Body of pancreas (tissue), 4 donors: ENCODE data around the gene NDP. TPM values are rescaled to one million over a fixed set of nuclear protein-coding genes. Genes with fewer than 3 reads are reported as not detected.
A peak's percentile ranks its signal among the peaks of the same experiment; 100 is the strongest.

Experiments used
- ATAC-seq: fragments of 150-250 bp; one replicate; pipeline ENCODE4 v1.9.1; 2016
- DNase-seq, 4 donors: peaks; one replicate each; pipeline ENCODE4 v3.0.0-alpha.2; 2019
- H3K27ac ChIP-seq, 4 donors: fragments of 200-600 bp; sonication (generic); 1 replicate in 3 of 4; 2 replicates in 1 of 4; pipeline versions ENCODE4 v1.5.1 to v1.6.1; 2016 to 2019; ENCODE audit warnings: mild to moderate bottlenecking in 1 of 4, mixed read lengths in 1 of 4, moderate library complexity in 1 of 4
- H3K27me3 ChIP-seq, 2 donors: fragments of 200-600 bp; sonication (generic); one replicate each; pipeline ENCODE4 v1.6.0; 2016; ENCODE audit warnings: mild to moderate bottlenecking in 1 of 2
- H3K36me3 ChIP-seq, 2 donors: fragments of 200-600 bp; sonication (generic); replicated peaks in 1 of 2; 2 replicates each; pipeline ENCODE4 v1.5.1; 2016; ENCODE audit warnings: low read depth in 2 of 2; ENCODE audit not compliant: insufficient read depth in 1 of 2
- H3K4me1 ChIP-seq: fragments of 200-600 bp; sonication (generic); one replicate; pipeline ENCODE4 v1.6.0; 2016
- H3K4me3 ChIP-seq, 2 donors: fragments of 200-600 bp; sonication (generic); 1 replicate in 1 of 2; 2 replicates in 1 of 2; pipeline ENCODE4 v1.5.1; 2016 to 2019
- H3K9me3 ChIP-seq, 3 donors: fragments of 200-600 bp; sonication (generic); 1 replicate in 2 of 3; 2 replicates in 1 of 3; pipeline ENCODE4 v1.5.1; 2016
- CTCF ChIP-seq, 7 experiments: fragments of 450-650 bp in 4 of 7; fragments of 200-600 bp in 3 of 7; sonication (generic) in 3 of 7; IDR thresholded peaks; one replicate each; pipeline ENCODE4 v1.5.1; 2016 to 2019; ENCODE audit warnings: antibody characterized with exemption in 7 of 7
- POLR2A ChIP-seq, 3 donors: fragments of 450-650 bp; IDR thresholded peaks; one replicate each; pipeline ENCODE4 v1.6.1; 2016; ENCODE audit warnings: antibody characterized with exemption in 3 of 3, mild to moderate bottlenecking in 2 of 3
- WGBS, 2 donors: methylation state at CpG; one replicate each; pipeline ENCODE4 v1.1.5; 2017; 5-methylcytosine and 5-hydroxymethylcytosine counted together
- intact Hi-C: fragments of 100-400 bp; cut with DNase I; formaldehyde crosslinking; loops from one replicate; pipeline ENCODE4 v1.15.1; 2023
- total RNA-seq, 2 donors: library from RNA; depleted of rRNA; stranded (reverse); fragments of >200 nt; gene quantifications; one replicate each; pipeline ENCODE4 v1.1.0, GENCODE V29; 2016

The NDP gene
- not detected for total RNA-seq

GRCh38 chrX:43973249-43974099, at the start of gene NDP:
Gene NDP (minus strand): TSS chrX:43973390. CDS start chrX:43958645, 14,745 bp downstream.
- H3K9me3 ChIP-seq = no peaks in the 10 kb centered on the region
- H3K27ac ChIP-seq = no peak within 1 kb of the TSS
- WGBS, 2 donors = 5 to 10% methylated on average over 22 to 27 of the region's 28 CpGs
- no peaks in the 10 kb centered on the region for H3K27me3 ChIP-seq
- H3K4me1 ChIP-seq = peaks cover 7% of the 10 kb centered on the region
- ATAC-seq = no peak
- no peak within 1 kb of the TSS for H3K4me3 ChIP-seq
- intact Hi-C loops = no loop called here
- TF ChIP-seq CTCF (IDR thresholded peaks at IDR 0.05) (no peak), POLR2A (IDR thresholded peaks at IDR 0.05) (no peak)
- DNase-seq = no peak
- no peaks in the 10 kb centered on the region for H3K36me3 ChIP-seq

GRCh38 chrX:44022964-44023363, 49.8 kb upstream of the NDP start:
- H3K4me1 ChIP-seq = no peaks in the 10 kb centered on the region
- intact Hi-C loops = no loop called here
- H3K36me3 ChIP-seq = no peaks in the 10 kb centered on the region
- no peaks in the 10 kb centered on the region for H3K27me3 ChIP-seq
- DNase-seq = peak in 2 of 4 donors; percentile 9 to 14
- whole genome bisulfite sequencing, 2 donors = 60% methylated on average over 2 of the region's 2 CpGs; no CpG with 5 or more reads in 1 of the 2 donors
- TF ChIP-seq POLR2A (IDR thresholded peaks at IDR 0.05) (no peak), CTCF (IDR thresholded peaks at IDR 0.05) (no peak)
- ATAC-seq = no peak
- no peak overlapping the region for H3K4me3 ChIP-seq
- no peaks in the 10 kb centered on the region for H3K9me3 ChIP-seq
- H3K27ac ChIP-seq = no peak overlapping the region

GRCh38 chrX:44020693-44021092, 47.5 kb upstream of the NDP start:
- no peak for DNase-seq
- TF ChIP-seq CTCF (IDR thresholded peaks at IDR 0.05) (no peak), POLR2A (IDR thresholded peaks at IDR 0.05) (no peak)
- H3K9me3 ChIP-seq = no peaks in the 10 kb centered on the region
- no peaks in the 10 kb centered on the region for H3K27me3 ChIP-seq
- no peak overlapping the region for H3K4me3 ChIP-seq
- intact Hi-C loops = no loop called here
- WGBS, 2 donors = 77% methylated on average over 2 of the region's 2 CpGs
- no peaks in the 10 kb centered on the region for H3K36me3 ChIP-seq
- H3K4me1 ChIP-seq = no peaks in the 10 kb centered on the region
- H3K27ac ChIP-seq = no peak overlapping the region
- no peak for ATAC-seq

- ATAC-seq = no peak
- H3K36me3 ChIP-seq = no peaks in the 10 kb centered on the region
- WGBS, 2 donors = 79 to 88% methylated on average over 3 of the region's 3 CpGs
- H3K27me3 ChIP-seq = no peaks in the 10 kb centered on the region
- intact Hi-C loops = no loop called here
- no peaks in the 10 kb centered on the region for H3K4me1 ChIP-seq
- H3K4me3 ChIP-seq = no peak overlapping the region
- no peak for TF ChIP-seq POLR2A (IDR thresholded peaks at IDR 0.05)
- no peak for TF ChIP-seq CTCF (IDR thresholded peaks at IDR 0.05)
- no peaks in the 10 kb centered on the region for H3K9me3 ChIP-seq
- H3K27ac ChIP-seq = no peak overlapping the region
- no peak for DNase-seq
Observed at GRCh38 chrX:44019911-44020310, 46.7 kb upstream of the NDP start.

- Histone ChIP-seq H3K4me3 (no peak overlapping the region), H3K27me3 (no peaks in the 10 kb centered on the region), H3K9me3 (no peaks in the 10 kb centered on the region), H3K4me1 (no peaks in the 10 kb centered on the region), H3K36me3 (no peaks in the 10 kb centered on the region), H3K27ac (no peak overlapping the region)
- intact Hi-C loops = no loop called here
- TF ChIP-seq CTCF (IDR thresholded peaks at IDR 0.05) (no peak), POLR2A (IDR thresholded peaks at IDR 0.05) (no peak)
- DNase-seq (no peak), ATAC-seq (no peak)
- 50 to 65% methylated on average over 3 of the region's 3 CpGs for WGBS, 2 donors
Observed at GRCh38 chrX:44017676-44018075, 44.5 kb upstream of the NDP start.
